NT2/D1 (cell line): ENCODE measurements around the gene DRG2.

ENCODE experiments used
- DNase-seq: peaks from one replicate; pipeline ENCODE4 v3.0.0-alpha.2; 2011; ENCODE audit warnings: low read depth, low spot score
- H3K27me3 ChIP-seq: 2 replicates; pipeline ENCODE4 v1.6.0; 2011; ENCODE audit warnings: mild to moderate bottlenecking; ENCODE audit not compliant: insufficient read length, insufficient read depth
- H3K36me3 ChIP-seq: 2 replicates; pipeline ENCODE4 v1.6.1; 2011; ENCODE audit warnings: mild to moderate bottlenecking, low read length, mixed read lengths; ENCODE audit not compliant: insufficient read depth, insufficient read length
- H3K4me1 ChIP-seq: 2 replicates; pipeline ENCODE4 v1.5.1; 2011; ENCODE audit not compliant: insufficient read depth, insufficient read length
- H3K4me3 ChIP-seq: 2 replicates; pipeline ENCODE4 v1.5.1; 2011; ENCODE audit warnings: low read depth; ENCODE audit not compliant: insufficient read length
- H3K9ac ChIP-seq: 2 replicates; pipeline ENCODE4 v1.6.0; 2011; ENCODE audit warnings: low read depth; ENCODE audit not compliant: insufficient read length
- H3K9me3 ChIP-seq: 2 replicates; pipeline ENCODE4 v1.5.1; 2011; ENCODE audit warnings: mild to moderate bottlenecking, low read length; ENCODE audit not compliant: insufficient read depth
- SUZ12 ChIP-seq: IDR thresholded peaks from 2 replicates; pipeline ENCODE4 v1.6.1; 2011; ENCODE audit not compliant: insufficient read length, insufficient read depth; ENCODE audit errors: extremely low read depth
- YY1 ChIP-seq: IDR thresholded peaks from 2 replicates; pipeline ENCODE4 v1.6.1; 2011; ENCODE audit not compliant: insufficient read length, insufficient read depth
- ZNF274 ChIP-seq: IDR thresholded peaks from 2 replicates; pipeline ENCODE4 v1.6.1; 2011; ENCODE audit warnings: mild to moderate bottlenecking, low read depth, low read length

Gene DRG2

GRCh38 chr17:18084256-18084655, 3.5 kb upstream of the DRG2 start:
- Histone ChIP-seq H3K9me3 (no peaks in the 10 kb centered on the region), H3K4me1 (peaks cover 3% of the 10 kb centered on the region), H3K27me3 (no peaks in the 10 kb centered on the region), H3K4me3 (no peak overlapping the region), H3K36me3 (no peaks in the 10 kb centered on the region), H3K9ac (no peak overlapping the region)
- no peak for TF ChIP-seq YY1
- TF ChIP-seq SUZ12, result no peak
- no peak for TF ChIP-seq ZNF274
- no peak for DNase-seq

- Histone ChIP-seq H3K36me3 (peaks cover 31% of the 10 kb centered on the region), H3K9ac (no peak overlapping the region), H3K27me3 (no peaks in the 10 kb centered on the region), H3K4me1 (peaks cover 3% of the 10 kb centered on the region), H3K9me3 (no peaks in the 10 kb centered on the region), H3K4me3 (no peak overlapping the region)
- TF ChIP-seq YY1 (no peak), ZNF274 (no peak), SUZ12 (no peak)
- DNase-seq, result no peak
Measured at GRCh38 chr17:18089613-18090012, 1.9 kb downstream of the DRG2 start.

GRCh38 chr17:18093616-18094408, 6.1 kb downstream of the DRG2 start:
- Histone ChIP-seq H3K27me3 (no peaks in the 10 kb centered on the region), H3K9me3 (no peaks in the 10 kb centered on the region), H3K4me1 (no peaks in the 10 kb centered on the region), H3K9ac (no peak overlapping the region), H3K4me3 (no peak overlapping the region), H3K36me3 (peaks cover 67% of the 10 kb centered on the region)
- TF ChIP-seq ZNF274, result no peak
- TF ChIP-seq YY1, result no peak
- TF ChIP-seq SUZ12, result no peak
- DNase-seq, result no peak

GRCh38 chr17:18094409-18094807, 6.7 kb downstream of the DRG2 start:
- no peak for TF ChIP-seq YY1
- TF ChIP-seq SUZ12, result no peak
- no peak for TF ChIP-seq ZNF274
- H3K9ac ChIP-seq, result no peak overlapping the region
- DNase-seq, result no peak
- no peaks in the 10 kb centered on the region for H3K27me3 ChIP-seq
- no peak overlapping the region for H3K4me3 ChIP-seq
- peaks cover 72% of the 10 kb centered on the region for H3K36me3 ChIP-seq
- H3K9me3 ChIP-seq, result no peaks in the 10 kb centered on the region
- H3K4me1 ChIP-seq, result no peaks in the 10 kb centered on the region

GRCh38 chr17:18099516-18099915, 11.8 kb downstream of the DRG2 start:
- H3K27me3 ChIP-seq, result no peaks in the 10 kb centered on the region
- no peaks in the 10 kb centered on the region for H3K4me1 ChIP-seq
- no peak for TF ChIP-seq SUZ12
- no peak for TF ChIP-seq ZNF274
- TF ChIP-seq YY1, result no peak
- H3K4me3 ChIP-seq, result no peak overlapping the region
- no peaks in the 10 kb centered on the region for H3K9me3 ChIP-seq
- DNase-seq, result no peak
- no peak overlapping the region for H3K9ac ChIP-seq
- H3K36me3 ChIP-seq, result peaks cover 86% of the 10 kb centered on the region

- no peak for DNase-seq
- H3K36me3 ChIP-seq, result peaks cover 90% of the 10 kb centered on the region
- no peaks in the 10 kb centered on the region for H3K27me3 ChIP-seq
- no peaks in the 10 kb centered on the region for H3K4me1 ChIP-seq
- no peak overlapping the region for H3K4me3 ChIP-seq
- no peaks in the 10 kb centered on the region for H3K9me3 ChIP-seq
- H3K9ac ChIP-seq, result no peak overlapping the region
- TF ChIP-seq ZNF274 (no peak), YY1 (no peak), SUZ12 (no peak)
Measured at GRCh38 chr17:18100616-18101015, 12.9 kb downstream of the DRG2 start.

- Histone ChIP-seq H3K4me1 (no peaks in the 10 kb centered on the region), H3K27me3 (no peaks in the 10 kb centered on the region), H3K4me3 (no peak overlapping the region), H3K36me3 (peaks cover 90% of the 10 kb centered on the region), H3K9me3 (no peaks in the 10 kb centered on the region), H3K9ac (no peak overlapping the region)
- DNase-seq, result no peak
- TF ChIP-seq ZNF274, result no peak
- no peak for TF ChIP-seq SUZ12
- TF ChIP-seq YY1, result no peak
Measured at GRCh38 chr17:18101828-18102227, 14.1 kb downstream of the DRG2 start.

- peaks cover 89% of the 10 kb centered on the region for H3K36me3 ChIP-seq
- DNase-seq, result no peak
- no peak overlapping the region for H3K4me3 ChIP-seq
- no peak for TF ChIP-seq YY1
- TF ChIP-seq ZNF274, result no peak
- no peak for TF ChIP-seq SUZ12
- no peaks in the 10 kb centered on the region for H3K27me3 ChIP-seq
- H3K9me3 ChIP-seq, result no peaks in the 10 kb centered on the region
- H3K9ac ChIP-seq, result no peak overlapping the region
- no peaks in the 10 kb centered on the region for H3K4me1 ChIP-seq
Measured at GRCh38 chr17:18102640-18103039, 14.9 kb downstream of the DRG2 start.
